ENCODE measurements around the gene TRIM40. TPM values are rescaled to one million over a fixed set of nuclear protein-coding genes. Genes with fewer than 3 reads are reported as not detected.

The TRIM40 gene
- total and polyA plus RNA-seq, 2 experiments from 2014 or later, result 0.34 to 1.0 TPM

DNA sequence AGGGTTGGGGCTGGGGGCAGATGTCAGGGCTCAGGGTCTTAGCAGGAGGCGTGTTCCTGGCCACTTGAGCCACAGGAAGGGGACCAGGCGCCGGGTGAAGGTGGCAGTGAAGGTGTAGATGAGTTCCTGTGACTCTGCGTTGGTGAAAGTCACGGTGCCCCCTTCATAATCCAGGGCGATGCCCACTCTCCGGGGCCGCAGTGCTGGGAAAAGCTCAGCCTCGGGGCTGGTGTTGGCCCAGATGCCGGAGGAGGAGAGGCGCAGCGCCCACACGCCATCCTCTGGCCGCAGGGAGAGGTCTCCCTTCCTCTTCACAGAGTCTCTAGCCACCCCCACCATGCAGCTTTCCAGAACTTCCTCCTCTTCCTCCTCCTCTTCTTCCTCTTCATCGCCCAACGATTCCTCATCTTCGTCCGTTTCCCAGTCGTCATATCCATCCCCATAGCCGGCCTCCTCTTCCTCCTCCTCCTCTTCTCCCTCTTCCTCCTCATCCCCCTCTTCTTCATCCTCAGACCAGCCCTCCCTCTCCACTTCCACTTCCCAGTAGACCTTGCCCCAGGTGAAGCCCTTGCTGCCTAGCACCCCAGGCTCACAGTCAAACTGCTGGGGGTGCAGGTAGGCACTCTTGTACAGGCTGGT, 50.0 kb downstream of the TRIM40 start:
- H3K4me2 ChIP-seq, result no peak overlapping the region
- no peaks in the 10 kb centered on the region for H3K4me1 ChIP-seq (ENCODE audit: insufficient read depth)
- H3K79me2 ChIP-seq, result no peaks in the 10 kb centered on the region
- no peaks in the 10 kb centered on the region for H3K9me3 ChIP-seq (ENCODE audit: low read depth)
- no peaks in the 10 kb centered on the region for H3K9me2 ChIP-seq (replicated peaks; ENCODE audit: insufficient read depth)
- H3K27ac ChIP-seq, result no peak overlapping the region
- no peak for TF ChIP-seq EZH2 (IDR thresholded peaks at IDR 0.05; ENCODE audit: borderline replicate concordance)
- TF ChIP-seq, protein P1, sequence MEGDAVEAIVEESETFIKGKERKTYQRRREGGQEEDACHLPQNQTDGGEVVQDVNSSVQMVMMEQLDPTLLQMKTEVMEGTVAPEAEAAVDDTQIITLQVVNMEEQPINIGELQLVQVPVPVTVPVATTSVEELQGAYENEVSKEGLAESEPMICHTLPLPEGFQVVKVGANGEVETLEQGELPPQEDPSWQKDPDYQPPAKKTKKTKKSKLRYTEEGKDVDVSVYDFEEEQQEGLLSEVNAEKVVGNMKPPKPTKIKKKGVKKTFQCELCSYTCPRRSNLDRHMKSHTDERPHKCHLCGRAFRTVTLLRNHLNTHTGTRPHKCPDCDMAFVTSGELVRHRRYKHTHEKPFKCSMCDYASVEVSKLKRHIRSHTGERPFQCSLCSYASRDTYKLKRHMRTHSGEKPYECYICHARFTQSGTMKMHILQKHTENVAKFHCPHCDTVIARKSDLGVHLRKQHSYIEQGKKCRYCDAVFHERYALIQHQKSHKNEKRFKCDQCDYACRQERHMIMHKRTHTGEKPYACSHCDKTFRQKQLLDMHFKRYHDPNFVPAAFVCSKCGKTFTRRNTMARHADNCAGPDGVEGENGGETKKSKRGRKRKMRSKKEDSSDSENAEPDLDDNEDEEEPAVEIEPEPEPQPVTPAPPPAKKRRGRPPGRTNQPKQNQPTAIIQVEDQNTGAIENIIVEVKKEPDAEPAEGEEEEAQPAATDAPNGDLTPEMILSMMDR (IDR thresholded peaks at IDR 0.05; ENCODE audit: poor library complexity), result no peak
- no peak for TF ChIP-seq EZH2phosphoT487 (IDR thresholded peaks at IDR 0.05; ENCODE audit: low read depth, severe bottlenecking, unreplicated experiment)
- H3K36me3 ChIP-seq (replicated peaks; ENCODE audit: insufficient read depth, low read depth), result no peaks in the 10 kb centered on the region
- WGBS (ENCODE audit: low lambda C conversion rate, missing lambda C conversion rate), result 93% methylated on average over 19 of the region's 20 CpGs
- H4K20me1 ChIP-seq (ENCODE audit: insufficient read depth, poor library complexity, severe bottlenecking), result no peaks in the 10 kb centered on the region
- DNase-seq (ENCODE audit: low spot score), result no peak
- H3K27me3 ChIP-seq, result no peaks in the 10 kb centered on the region
- no peak overlapping the region for H3K4me3 ChIP-seq
- no peak overlapping the region for H2AFZ ChIP-seq

DNA sequence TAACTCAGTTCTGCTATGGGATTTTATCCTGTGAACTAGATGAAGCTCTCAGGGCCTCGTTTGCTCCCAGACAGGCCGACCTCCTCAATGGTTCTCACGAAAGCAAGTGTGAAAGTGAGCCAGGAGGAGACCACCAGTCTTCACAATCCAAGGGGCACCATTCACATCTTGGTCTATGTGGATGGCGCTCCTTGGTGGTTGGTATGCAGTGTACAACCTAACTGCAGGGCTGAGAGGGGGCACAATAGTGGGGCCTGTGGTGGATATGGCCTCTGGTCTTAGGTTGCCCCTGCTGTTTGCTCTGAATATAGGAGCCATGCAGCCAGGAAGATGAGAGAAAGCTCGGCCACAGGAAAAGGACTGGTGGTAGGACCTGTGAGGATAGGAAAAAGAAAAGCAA, 52.6 kb downstream of the TRIM40 start:
- Histone ChIP-seq H3K9me3 (ENCODE audit: low read depth) (no peaks in the 10 kb centered on the region), H3K4me2 (no peak overlapping the region), H4K20me1 (ENCODE audit: insufficient read depth, poor library complexity, severe bottlenecking) (no peaks in the 10 kb centered on the region), H3K4me3 (no peak overlapping the region), H2AFZ (no peak overlapping the region), H3K27ac (no peak overlapping the region), H3K4me1 (ENCODE audit: insufficient read depth) (no peaks in the 10 kb centered on the region), H3K36me3 (replicated peaks; ENCODE audit: insufficient read depth, low read depth) (no peaks in the 10 kb centered on the region), H3K27me3 (no peaks in the 10 kb centered on the region), H3K79me2 (no peaks in the 10 kb centered on the region), H3K9me2 (replicated peaks; ENCODE audit: insufficient read depth) (no peaks in the 10 kb centered on the region)
- TF ChIP-seq EZH2phosphoT487 (IDR thresholded peaks at IDR 0.05; ENCODE audit: low read depth, severe bottlenecking, unreplicated experiment) (no peak), EZH2 (IDR thresholded peaks at IDR 0.05; ENCODE audit: borderline replicate concordance) (no peak)
- TF ChIP-seq, protein P1 (IDR thresholded peaks at IDR 0.05; ENCODE audit: poor library complexity), result no peak
- no peak for DNase-seq (ENCODE audit: low spot score)
- WGBS (ENCODE audit: low lambda C conversion rate, missing lambda C conversion rate), result 99% methylated on average over 5 of the region's 5 CpGs

DNA sequence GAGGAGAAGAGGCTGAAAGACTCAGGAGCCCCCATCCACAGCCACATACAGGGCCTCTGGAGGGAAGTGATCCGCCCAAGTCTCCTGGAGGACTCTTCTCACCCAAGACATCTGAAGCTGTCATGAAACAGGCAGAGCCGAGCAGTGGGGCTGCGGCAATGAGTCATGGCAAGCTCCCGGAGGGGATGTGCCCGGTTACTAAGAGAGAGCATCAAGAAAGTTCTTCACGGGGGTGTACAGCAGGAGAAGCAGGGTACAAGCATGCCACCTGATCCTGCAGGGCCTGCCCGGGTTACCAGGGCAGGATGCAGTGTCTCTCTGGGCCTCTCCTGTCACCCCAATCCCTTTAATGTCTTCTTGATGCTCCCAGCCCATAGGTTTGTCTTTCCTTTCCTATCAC, 56.1 kb downstream of the TRIM40 start:
- H3K9me2 ChIP-seq (replicated peaks; ENCODE audit: insufficient read depth), result no peaks in the 10 kb centered on the region
- TF ChIP-seq, protein P1 (IDR thresholded peaks at IDR 0.05; ENCODE audit: poor library complexity), result no peak
- TF ChIP-seq EZH2phosphoT487 (IDR thresholded peaks at IDR 0.05; ENCODE audit: low read depth, severe bottlenecking, unreplicated experiment), result no peak
- TF ChIP-seq EZH2 (IDR thresholded peaks at IDR 0.05; ENCODE audit: borderline replicate concordance), result no peak
- 85% methylated on average over 7 of the region's 7 CpGs for WGBS (ENCODE audit: low lambda C conversion rate, missing lambda C conversion rate)
- H3K27ac ChIP-seq, result no peak overlapping the region
- no peak overlapping the region for H2AFZ ChIP-seq
- H3K79me2 ChIP-seq, result no peaks in the 10 kb centered on the region
- no peaks in the 10 kb centered on the region for H3K9me3 ChIP-seq (ENCODE audit: low read depth)
- no peak overlapping the region for H3K4me2 ChIP-seq
- no peaks in the 10 kb centered on the region for H3K27me3 ChIP-seq
- H4K20me1 ChIP-seq (ENCODE audit: insufficient read depth, poor library complexity, severe bottlenecking), result no peaks in the 10 kb centered on the region
- DNase-seq (ENCODE audit: low spot score), result no peak
- H3K36me3 ChIP-seq (replicated peaks; ENCODE audit: insufficient read depth, low read depth), result peaks cover 3% of the 10 kb centered on the region
- no peaks in the 10 kb centered on the region for H3K4me1 ChIP-seq (ENCODE audit: insufficient read depth)
- H3K4me3 ChIP-seq, result no peak overlapping the region
